Gastrocnemius medialis (tissue), 4 donors: Measurements from ENCODE around the gene ENDOU. TPM values are rescaled to one million over a fixed set of nuclear protein-coding genes. Genes with fewer than 3 reads are reported as not detected.

Experiments used
- ATAC-seq, 2 donors: fragments of 150-250 bp; one replicate each; pipeline ENCODE4 v1.9.1; 2016
- DNase-seq, 2 donors: peaks; one replicate each; pipeline ENCODE4 v3.0.0-alpha.2; 2019
- H3K27ac ChIP-seq, 4 donors: fragments of 200-600 bp; sonication (generic); 1 replicate in 1 of 4; 2 replicates in 3 of 4; pipeline ENCODE4 v1.5.1; 2016 to 2018; ENCODE audit warnings: mild to moderate bottlenecking in 2 of 4, moderate library complexity in 1 of 4
- H3K27me3 ChIP-seq, 3 donors: fragments of 200-600 bp; sonication (generic) in 2 of 3; 1 replicate in 1 of 3; 2 replicates in 2 of 3; pipeline versions ENCODE4 v1.5.1 to v1.6.0; 2016 to 2019; ENCODE audit warnings: mild to moderate bottlenecking in 1 of 3, moderate library complexity in 1 of 3
- H3K36me3 ChIP-seq, 2 donors: fragments of 200-600 bp; sonication (generic) in 1 of 2; one replicate each; pipeline ENCODE4 v1.5.1; 2017 to 2018
- H3K4me1 ChIP-seq, 2 donors: fragments of 200-600 bp; sonication (generic) in 1 of 2; one replicate each; pipeline ENCODE4 v1.5.1; 2016 to 2017; ENCODE audit warnings: mild to moderate bottlenecking in 2 of 2
- H3K4me3 ChIP-seq, 4 donors: fragments of 200-600 bp; sonication (generic) in 3 of 4; 1 replicate in 1 of 4; 2 replicates in 3 of 4; pipeline ENCODE4 v1.5.1; 2016 to 2019; ENCODE audit warnings: mild to moderate bottlenecking in 2 of 4
- H3K9me3 ChIP-seq, 3 donors: fragments of 200-600 bp; sonication (generic) in 2 of 3; 1 replicate in 1 of 3; 2 replicates in 2 of 3; pipeline ENCODE4 v1.5.1; 2016 to 2019
- CTCF ChIP-seq, 5 experiments: fragments of 450-650 bp in 3 of 5; fragments of 200-600 bp in 2 of 5; sonication (generic) in 2 of 5; IDR thresholded peaks in 4 of 5; conservative IDR thresholded peaks in 1 of 5; 1 replicate in 4 of 5; 2 replicates in 1 of 5; pipeline ENCODE4 v1.5.1; 2016 to 2019; ENCODE audit warnings: antibody characterized with exemption in 5 of 5, mild to moderate bottlenecking in 3 of 5, moderate library complexity in 3 of 5
- POLR2A ChIP-seq, 2 donors: fragments of 450-650 bp; IDR thresholded peaks; one replicate each; pipeline ENCODE4 v1.6.1; 2017; ENCODE audit warnings: antibody characterized with exemption in 2 of 2, mild to moderate bottlenecking in 2 of 2, moderate library complexity in 2 of 2
- in situ Hi-C, 4 donors: fragments of 200-750 bp; cut with MboI; loops; one replicate each; pipeline versions ENCODE4 v1.15.0 to v1.8.0; 2017; ENCODE audit warnings: low sequenced_read_pairs in 4 of 4
- intact Hi-C: fragments of 100-400 bp; cut with DNase I; formaldehyde crosslinking; loops from one replicate; pipeline ENCODE4 v1.15.1; 2023; ENCODE audit warnings: low total_unique reads
- total RNA-seq, 4 donors: library from RNA; depleted of rRNA; stranded (reverse); fragments of >200 nt; gene quantifications; one replicate each; pipeline versions ENCODE4 v1.1.0 to v1.2.3, GENCODE V29; 2016

ENDOU gene
- under 1 TPM in 1 of 4 donors, not detected in 3; 0.16 TPM for total RNA-seq

- in situ Hi-C loops (loop anchor here in 2 of 4 donors (25.0 kb wide), 1 partner anchor 112 kb away; no protein-coding TSS in a partner anchor), intact Hi-C loops (no loop called here)
- Histone ChIP-seq H3K4me3 (no peak within 1 kb of the TSS), H3K27me3 (no peaks in the 10 kb centered on the region), H3K27ac (peak within 1 kb of the TSS in 2 of 4 donors; percentile 31 to 33), H3K4me1 (peaks cover 0 to 9% of the 10 kb centered on the region in 2 donors), H3K9me3 (no peaks in the 10 kb centered on the region), H3K36me3 (no peaks in the 10 kb centered on the region)
- ATAC-seq (no peak), DNase-seq (no peak)
- TF ChIP-seq CTCF (IDR thresholded peaks at IDR 0.05 in 4 of 5, conservative IDR thresholded peaks at IDR 0.05 in 1 of 5) (no peak), POLR2A (IDR thresholded peaks at IDR 0.05) (no peak)
These were observed at the start of gene ENDOU for GRCh38 chr12:47725091-47725772. TSS of gene ENDOU (minus strand) at chr12:47725490. CDS start at chr12:47725413, 77 bp downstream.

GRCh38 chr12:47774663-47775062 lies 49.4 kb upstream of the ENDOU start:
- in situ Hi-C loops, result loop anchor here (5.0 to 10.0 kb wide), 4 partner anchors 32 to 63 kb away; no protein-coding TSS in a partner anchor
- peak overlapping the region; percentile 63 to 78 (median 74) for H3K27ac ChIP-seq
- H3K4me3 ChIP-seq, result no peak overlapping the region
- H3K27me3 ChIP-seq, result no peaks in the 10 kb centered on the region
- TF ChIP-seq CTCF (IDR thresholded peaks at IDR 0.05 in 4 of 5, conservative IDR thresholded peaks at IDR 0.05 in 1 of 5), result no peak
- no peak for TF ChIP-seq POLR2A (IDR thresholded peaks at IDR 0.05)
- intact Hi-C loops, result loop anchor here (5.0 kb wide), 1 partner anchor 122 kb away; no protein-coding TSS in a partner anchor
- H3K9me3 ChIP-seq, result no peaks in the 10 kb centered on the region
- no peak for DNase-seq
- no peaks in the 10 kb centered on the region for H3K36me3 ChIP-seq
- H3K4me1 ChIP-seq, result peaks cover 55 to 69% of the 10 kb centered on the region in 2 donors
- no peak for ATAC-seq

GRCh38 chr12:47773858-47774580 lies 48.7 kb upstream of the ENDOU start:
- in situ Hi-C loops, result loop anchor here in 2 of 4 donors (10.0 kb wide), 1 partner anchor 59 kb away; no protein-coding TSS in a partner anchor
- intact Hi-C loops, result loop anchor here (2.0 kb wide), 1 partner anchor 65 kb away; no protein-coding TSS in a partner anchor
- peaks cover 54 to 62% of the 10 kb centered on the region in 2 donors for H3K4me1 ChIP-seq
- H3K27me3 ChIP-seq, result no peaks in the 10 kb centered on the region
- no peaks in the 10 kb centered on the region for H3K36me3 ChIP-seq
- DNase-seq (no peak), ATAC-seq (peak; percentile 4 to 6)
- H3K4me3 ChIP-seq, result peak overlapping the region; percentile 70 to 97 (median 79)
- peak overlapping the region; percentile 76 to 93 (median 90) for H3K27ac ChIP-seq
- H3K9me3 ChIP-seq, result no peaks in the 10 kb centered on the region
- TF ChIP-seq CTCF (IDR thresholded peaks at IDR 0.05 in 4 of 5, conservative IDR thresholded peaks at IDR 0.05 in 1 of 5) (peak in 1 of 5 experiments; percentile 9), POLR2A (IDR thresholded peaks at IDR 0.05) (no peak)

GRCh38 chr12:47773062-47773857 lies 48.0 kb upstream of the ENDOU start, which contains the start of gene SLC48A1:
TSS of gene SLC48A1 (plus strand) at chr12:47773238. CDS start at chr12:47773305, 67 bp downstream.
- DNase-seq (peak; percentile 54 to 58), ATAC-seq (peak; percentile 81 to 82)
- Histone ChIP-seq H3K27me3 (no peaks in the 10 kb centered on the region), H3K36me3 (no peaks in the 10 kb centered on the region), H3K9me3 (no peaks in the 10 kb centered on the region), H3K4me3 (peak within 1 kb of the TSS; percentile 70 to 97 (median 79)), H3K27ac (peak within 1 kb of the TSS; percentile 76 to 93 (median 90)), H3K4me1 (peaks cover 46 to 55% of the 10 kb centered on the region in 2 donors)
- in situ Hi-C loops, result loop anchor here in 2 of 4 donors (10.0 kb wide), 1 partner anchor 58 kb away; no protein-coding TSS in a partner anchor
- TF ChIP-seq POLR2A (IDR thresholded peaks at IDR 0.05), result peak; percentile 59 to 71
- peak; percentile 20 to 66 (median 28) for TF ChIP-seq CTCF (IDR thresholded peaks at IDR 0.05 in 4 of 5, conservative IDR thresholded peaks at IDR 0.05 in 1 of 5)
- intact Hi-C loops, result loop anchor here (2.0 kb wide), 1 partner anchor 66 kb away; no protein-coding TSS in a partner anchor
